Esophagus squamous epithelium (tissue), 5 donors: ENCODE measurements around the gene COL6A3. TPM values are rescaled to one million over a fixed set of nuclear protein-coding genes. Genes with fewer than 3 reads are reported as not detected.

Experiments
- DNase-seq: peaks from one replicate; lab custom pipeline; 2025; lab: John Stamatoyannopoulos, UW
- H3K27ac ChIP-seq, 4 donors: fragments of 200-600 bp; sonication (generic); one replicate each; pipeline ENCODE4 v1.5.1; 2016 to 2019; ENCODE audit warnings: mild to moderate bottlenecking in 1 of 4
- H3K27me3 ChIP-seq, 4 donors: fragments of 200-600 bp; sonication (generic); 1 replicate in 3 of 4; 2 replicates in 1 of 4; pipeline versions ENCODE4 v1.5.1 to v1.6.0; 2017 to 2021; ENCODE audit warnings: antibody characterized with exemption in 1 of 4
- H3K36me3 ChIP-seq, 3 donors: fragments of 200-600 bp; sonication (generic); one replicate each; pipeline ENCODE4 v1.5.1; 2016 to 2019
- H3K4me1 ChIP-seq, 3 donors: fragments of 200-600 bp; sonication (generic); one replicate each; pipeline ENCODE4 v1.5.1; 2017 to 2019
- H3K4me3 ChIP-seq, 4 donors: fragments of 200-600 bp; sonication (generic); 1 replicate in 3 of 4; 2 replicates in 1 of 4; pipeline ENCODE4 v1.5.1; 2016 to 2019; ENCODE audit warnings: mild to moderate bottlenecking in 2 of 4, moderate library complexity in 1 of 4
- H3K9me3 ChIP-seq, 3 donors: fragments of 200-600 bp; sonication (generic); one replicate each; pipeline ENCODE4 v1.5.1; 2016 to 2019
- CTCF ChIP-seq, 6 experiments: fragments of 450-650 bp in 4 of 6; fragments of 200-600 bp in 2 of 6; sonication (generic) in 2 of 6; IDR thresholded peaks; one replicate each; pipeline ENCODE4 v1.5.1; 2016 to 2019; ENCODE audit warnings: antibody characterized with exemption in 6 of 6, mild to moderate bottlenecking in 4 of 6, moderate library complexity in 4 of 6
- POLR2A ChIP-seq, 4 donors: fragments of 450-650 bp; IDR thresholded peaks; one replicate each; pipeline ENCODE4 v1.6.1; 2017; ENCODE audit warnings: antibody characterized with exemption in 4 of 4, mild to moderate bottlenecking in 4 of 4, moderate library complexity in 3 of 4
- WGBS, 2 donors: methylation state at CpG; one replicate each; pipeline ENCODE4 v1.1.5; 2018; 5-methylcytosine and 5-hydroxymethylcytosine counted together
- intact Hi-C: fragments of 100-400 bp; cut with DNase I; formaldehyde crosslinking; loops from one replicate; pipeline ENCODE4 v1.15.0; 2022
- total RNA-seq, 4 donors: library from RNA; depleted of rRNA; stranded (reverse); fragments of >200 nt; gene quantifications; one replicate each; pipeline ENCODE4 v1.1.0, GENCODE V29; 2016
- donor health status: DM: yes; HTN: yes; CAD: no.

The COL6A3 gene
- total RNA-seq, 4 donors from 2014 or later: 8.9 to 138 (median 46.5) TPM

DNA sequence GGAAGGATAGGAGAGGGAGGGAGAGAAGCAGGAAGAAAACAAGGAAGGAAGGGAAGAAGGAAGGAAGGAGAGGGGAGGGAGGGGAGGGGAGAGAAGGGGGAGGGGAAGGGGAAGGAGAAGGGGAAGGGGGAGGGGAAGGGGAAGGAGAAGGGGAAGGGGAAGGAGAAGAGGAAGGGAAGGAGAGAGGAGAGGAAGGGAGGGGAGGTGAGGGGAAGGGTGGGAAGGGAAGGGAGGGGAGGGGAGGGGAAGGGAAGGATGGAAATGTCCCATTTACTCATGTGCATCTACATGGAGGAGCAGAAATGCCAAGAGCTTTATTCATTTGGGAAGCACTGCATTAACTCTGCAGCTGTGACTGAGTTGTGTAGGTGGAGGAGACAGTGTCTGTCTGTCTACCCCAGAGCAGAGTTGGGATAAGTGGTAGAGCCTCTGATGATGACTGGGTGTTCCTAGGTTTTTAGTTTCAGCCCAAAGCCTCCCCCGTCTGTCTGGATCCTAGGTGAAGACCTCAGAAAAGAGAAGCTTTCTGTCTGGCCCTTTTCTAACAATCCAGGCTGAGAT lies 131.3 kb downstream of the COL6A3 start:
- no peaks in the 10 kb centered on the region for H3K9me3 ChIP-seq
- H3K27ac ChIP-seq: peak overlapping the region in 3 of 4 donors; percentile 10 to 63 (median 50)
- peaks cover 0 to 21% (median 0%) of the 10 kb centered on the region in 4 donors for H3K27me3 ChIP-seq
- 17 to 89% methylated on average over 1 of the region's 1 CpG for WGBS, 2 donors
- H3K36me3 ChIP-seq: no peaks in the 10 kb centered on the region
- no peak for TF ChIP-seq POLR2A (IDR thresholded peaks at IDR 0.05)
- TF ChIP-seq CTCF (IDR thresholded peaks at IDR 0.05): no peak
- H3K4me3 ChIP-seq: no peak overlapping the region
- no peak for DNase-seq
- H3K4me1 ChIP-seq: peaks cover 0 to 8% (median 7%) of the 10 kb centered on the region in 3 donors
- intact Hi-C loops: no loop called here

DNA sequence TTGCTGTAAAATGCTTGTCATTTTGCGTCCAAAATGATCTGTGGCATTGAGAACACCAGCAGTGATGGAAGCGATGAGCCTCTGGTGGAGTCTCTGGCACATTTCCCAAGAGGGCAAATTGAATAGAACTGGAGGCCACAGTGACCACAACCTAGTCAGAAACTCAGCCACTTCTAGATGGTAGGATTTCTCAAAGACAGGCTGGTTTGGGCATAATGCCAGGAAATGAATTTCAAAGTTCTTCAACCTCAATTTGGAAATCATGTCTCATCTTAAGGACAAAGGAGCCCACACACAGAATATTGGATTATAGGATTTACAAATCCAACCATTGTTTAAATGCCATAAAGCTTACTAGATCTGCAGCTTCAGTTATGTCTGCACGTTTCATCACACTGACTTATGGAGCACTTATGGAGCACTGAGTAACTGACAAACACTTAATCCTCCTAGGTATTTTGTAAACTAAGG lies 132.1 kb downstream of the COL6A3 start:
- no peak for DNase-seq
- WGBS, 2 donors: 35 to 50% methylated on average over 3 of the region's 3 CpGs
- H3K27me3 ChIP-seq: peaks cover 0 to 17% (median 0%) of the 10 kb centered on the region in 4 donors
- intact Hi-C loops: no loop called here
- peaks cover 0 to 8% (median 7%) of the 10 kb centered on the region in 3 donors for H3K4me1 ChIP-seq
- H3K36me3 ChIP-seq: no peaks in the 10 kb centered on the region
- TF ChIP-seq CTCF (IDR thresholded peaks at IDR 0.05) (no peak), POLR2A (IDR thresholded peaks at IDR 0.05) (no peak)
- peak overlapping the region in 3 of 4 donors; percentile 10 to 63 (median 55) for H3K27ac ChIP-seq
- no peaks in the 10 kb centered on the region for H3K9me3 ChIP-seq
- H3K4me3 ChIP-seq: no peak overlapping the region

GRCh38 chr2:237280939-237281338 lies 133.0 kb downstream of the COL6A3 start:
- H3K36me3 ChIP-seq: no peaks in the 10 kb centered on the region
- H3K27me3 ChIP-seq: peaks cover 0 to 17% (median 0%) of the 10 kb centered on the region in 4 donors
- intact Hi-C loops: no loop called here
- no peak overlapping the region for H3K4me3 ChIP-seq
- no peaks in the 10 kb centered on the region for H3K9me3 ChIP-seq
- TF ChIP-seq POLR2A (IDR thresholded peaks at IDR 0.05): no peak
- no peak for TF ChIP-seq CTCF (IDR thresholded peaks at IDR 0.05)
- DNase-seq: no peak
- H3K4me1 ChIP-seq: peaks cover 0 to 8% (median 7%) of the 10 kb centered on the region in 3 donors
- H3K27ac ChIP-seq: peak overlapping the region in 2 of 4 donors; percentile 9 to 72
- 70 to 78% methylated on average over 8 of the region's 8 CpGs for WGBS, 2 donors

GRCh38 chr2:237280229-237280628 lies 133.7 kb downstream of the COL6A3 start:
- TF ChIP-seq POLR2A (IDR thresholded peaks at IDR 0.05): no peak
- no peak for TF ChIP-seq CTCF (IDR thresholded peaks at IDR 0.05)
- no peak overlapping the region for H3K4me3 ChIP-seq
- DNase-seq: no peak
- H3K27me3 ChIP-seq: peaks cover 0 to 17% (median 0%) of the 10 kb centered on the region in 4 donors
- no peaks in the 10 kb centered on the region for H3K9me3 ChIP-seq
- intact Hi-C loops: no loop called here
- 62 to 74% methylated on average over 11 of the region's 11 CpGs for WGBS, 2 donors
- peaks cover 0 to 8% (median 7%) of the 10 kb centered on the region in 3 donors for H3K4me1 ChIP-seq
- H3K27ac ChIP-seq: peak overlapping the region in 2 of 4 donors; percentile 8 to 72
- H3K36me3 ChIP-seq: no peaks in the 10 kb centered on the region

- peak overlapping the region; percentile 51 to 72 (median 55) for H3K27ac ChIP-seq
- H3K36me3 ChIP-seq: no peaks in the 10 kb centered on the region
- DNase-seq: no peak
- intact Hi-C loops: no loop called here
- WGBS, 2 donors: 81 to 85% methylated on average over 8 to 9 of the region's 9 CpGs
- TF ChIP-seq CTCF (IDR thresholded peaks at IDR 0.05): no peak
- no peak for TF ChIP-seq POLR2A (IDR thresholded peaks at IDR 0.05)
- no peak overlapping the region for H3K4me3 ChIP-seq
- H3K9me3 ChIP-seq: no peaks in the 10 kb centered on the region
- peaks cover 0 to 10% (median 0%) of the 10 kb centered on the region in 4 donors for H3K27me3 ChIP-seq
- peaks cover 0 to 8% (median 7%) of the 10 kb centered on the region in 3 donors for H3K4me1 ChIP-seq
Observed at GRCh38 chr2:237279012-237279768, 134.8 kb downstream of the COL6A3 start.
